Transverse colon (tissue), 3 donors: Measurements from ENCODE around the gene PXDC1.

ENCODE experiments used
- CTCF ChIP-seq, 5 experiments: fragments of 200-600 bp in 3 of 5; fragments of 450-650 bp in 2 of 5; sonication (generic) in 3 of 5; IDR thresholded peaks; 1 replicate in 2 of 5; 2 replicates in 3 of 5; pipeline ENCODE4 v1.5.1; 2016 to 2017; ENCODE audit warnings: antibody characterized with exemption in 5 of 5, inconsistent platforms in 3 of 5, mild to moderate bottlenecking in 2 of 5, moderate library complexity in 1 of 5
- POLR2A ChIP-seq: fragments of 450-650 bp; IDR thresholded peaks from one replicate; pipeline ENCODE4 v1.6.1; 2016; ENCODE audit warnings: antibody characterized with exemption, mild to moderate bottlenecking, moderate library complexity

- TF ChIP-seq CTCF (IDR thresholded peaks at IDR 0.05) = no peak
- TF ChIP-seq POLR2A = no peak
These were observed 32.9 kb upstream of the PXDC1 start for GRCh38 chr6:3784423-3784822.
